HCT116 (cell line): Measurements from ENCODE around the gene CFAP58. TPM values are rescaled to one million over a fixed set of nuclear protein-coding genes. Genes with fewer than 3 reads are reported as not detected.

ENCODE experiments used
- ATAC-seq: fragments of 200-7000 bp; cut with Tn5 transposase; 2 replicates; pipeline ENCODE4 v1.9.1; 2020; ENCODE audit warnings: mild to moderate bottlenecking, moderate library complexity
- BruUV-seq: library from RNA; stranded (reverse); fragments of 400-500 nt; replicated peaks from 2 replicates; lab custom pipeline; 2021; lab: Mats Ljungman, UMichigan
- CTCF ChIA-PET: fragments of 300-600 bp; sonication (Branson Sonifier 250); formaldehyde crosslinking; loops from one replicate; lab custom pipeline; 2021; ENCODE audit warnings: antibody characterized with exemption; lab: Charles Lee
- POLR2A ChIA-PET: fragments of 300-600, 350-600 bp; sonication (Branson Sonifier 250); formaldehyde crosslinking; loops from one replicate; lab custom pipeline; 2021; ENCODE audit warnings: antibody characterized with exemption; lab: Charles Lee
- RAD21 ChIA-PET, 2 experiments: fragments of 300-600 bp; sonication (Branson Sonifier 250); formaldehyde crosslinking; loops; one replicate each; lab custom pipeline; 2023; ENCODE audit warnings: low total read pairs in 2 of 2; ENCODE audit not compliant: uncharacterized antibody in 2 of 2, unreplicated experiment in 2 of 2, low non-redundant PET in 1 of 2; lab: Charles Lee
- DNase-seq: peaks from one replicate; pipeline ENCODE4 v3.0.0-alpha.2; 2010; ENCODE audit warnings: low read depth, low spot score
- H2AFZ ChIP-seq: fragments of 200-600 bp; shearing (Covaris generic), sonication (generic); 2 replicates; pipeline ENCODE4 v1.6.1; 2017; ENCODE audit warnings: low read depth, mixed run types, mixed read lengths, antibody characterized with exemption, low read length; ENCODE audit not compliant: poor library complexity, severe bottlenecking
- H3K27ac ChIP-seq: 2 replicates; pipeline ENCODE4 v1.5.1; 2012; ENCODE audit warnings: low read depth, low read length
- H3K27me3 ChIP-seq: fragments of 200-600 bp; sonication (generic); 2 replicates; pipeline ENCODE4 v1.6.1; 2016; ENCODE audit warnings: mixed run types, low read length, mixed read lengths; ENCODE audit not compliant: insufficient read depth
- H3K36me3 ChIP-seq, 2 experiments: fragments of 200-500 bp in 1 of 2; fragments of 200-600 bp in 1 of 2; sonication (Bioruptor generic) in 1 of 2; sonication (generic) in 1 of 2; 2 replicates each; pipeline versions ENCODE4 v1.5.1 to v1.6.1; 2014 to 2016; ENCODE audit warnings: low read length in 2 of 2, inconsistent platforms in 1 of 2, mixed read lengths in 1 of 2, mixed run types in 1 of 2; ENCODE audit not compliant: insufficient read depth in 2 of 2, control insufficient read depth in 1 of 2
- H3K4me1 ChIP-seq, 2 experiments: fragments of 200-600 bp in 1 of 2; sonication (generic) in 1 of 2; 2 replicates each; pipeline versions ENCODE4 v1.5.1 to v1.6.1; 2012 to 2017; ENCODE audit warnings: low read length in 2 of 2, inconsistent platforms in 1 of 2, mild to moderate bottlenecking in 1 of 2, mixed read lengths in 1 of 2, mixed run types in 1 of 2, moderate library complexity in 1 of 2; ENCODE audit not compliant: insufficient read depth in 2 of 2, control insufficient read depth in 1 of 2
- H3K4me2 ChIP-seq: fragments of 200-600 bp; sonication (generic); 2 replicates; pipeline ENCODE4 v1.6.1; 2017; ENCODE audit warnings: mixed run types, low read length, mixed read lengths
- H3K4me3 ChIP-seq, 2 experiments: fragments of 200-600 bp in 1 of 2; sonication (generic) in 1 of 2; replicated peaks in 1 of 2; 2 replicates each; pipeline ENCODE4 v1.5.1; 2011 to 2016; ENCODE audit warnings: low read length in 2 of 2, control low read depth in 1 of 2, low read depth in 1 of 2, mild to moderate bottlenecking in 1 of 2, mixed read lengths in 1 of 2, mixed run types in 1 of 2
- H3K79me2 ChIP-seq: fragments of 200-600 bp; sonication (generic); 2 replicates; pipeline ENCODE4 v1.6.1; 2017; ENCODE audit warnings: mild to moderate bottlenecking, mixed run types, low read length, moderate library complexity, mixed read lengths; ENCODE audit not compliant: insufficient read depth
- H3K9ac ChIP-seq: fragments of 200-600 bp; sonication (generic); 2 replicates; pipeline ENCODE4 v1.6.1; 2016; ENCODE audit warnings: low read length, mixed read lengths
- H3K9me2 ChIP-seq: fragments of 200-600 bp; sonication (generic), shearing (Covaris generic); 2 replicates; pipeline ENCODE4 v1.6.1; 2017; ENCODE audit warnings: mixed run types, mild to moderate bottlenecking, moderate library complexity; ENCODE audit not compliant: insufficient read depth
- H3K9me3 ChIP-seq, 2 experiments: fragments of 200-500 bp in 1 of 2; fragments of 200-600 bp in 1 of 2; sonication (Bioruptor generic) in 1 of 2; sonication (generic) in 1 of 2; 2 replicates each; pipeline ENCODE4 v1.6.1; 2014 to 2017; ENCODE audit warnings: low read length in 2 of 2, mixed read lengths in 2 of 2, inconsistent platforms in 1 of 2, low read depth in 1 of 2, mild to moderate bottlenecking in 1 of 2, mixed run types in 1 of 2, moderate library complexity in 1 of 2; ENCODE audit not compliant: control insufficient read depth in 1 of 2, insufficient read depth in 1 of 2
- H4K20me1 ChIP-seq: fragments of 200-600 bp; sonication (generic), shearing (Covaris generic); 2 replicates; pipeline ENCODE4 v1.6.1; 2017; ENCODE audit warnings: mixed run types, mild to moderate bottlenecking, moderate library complexity; ENCODE audit not compliant: insufficient read depth
- ATF3 ChIP-seq: IDR thresholded peaks from 2 replicates; pipeline ENCODE4 v1.6.1; 2012
- CBX3 ChIP-seq: IDR thresholded peaks from 2 replicates; pipeline ENCODE4 v1.6.1; 2012; ENCODE audit warnings: low read depth
- CTCF ChIP-seq, 3 experiments: fragments of 200-600 bp in 1 of 3; sonication (generic) in 1 of 3; IDR thresholded peaks in 2 of 3; conservative IDR thresholded peaks in 1 of 3; 2 replicates each; pipeline ENCODE4 v1.5.1; 2012 to 2017; ENCODE audit warnings: low read depth in 2 of 3, low read length in 2 of 3, antibody characterized with exemption in 1 of 3, borderline replicate concordance in 1 of 3, control low read depth in 1 of 3, mild to moderate bottlenecking in 1 of 3, mixed read lengths in 1 of 3, mixed run types in 1 of 3, moderate library complexity in 1 of 3; ENCODE audit not compliant: insufficient read depth in 1 of 3
- EGR1 ChIP-seq: IDR thresholded peaks from 2 replicates; pipeline ENCODE4 v1.6.1; 2012; ENCODE audit warnings: low read depth
- ELF1 ChIP-seq: IDR thresholded peaks from 2 replicates; pipeline ENCODE4 v1.6.1; 2012; ENCODE audit warnings: low read depth, borderline replicate concordance
- EZH2 ChIP-seq: fragments of 200-600 bp; sonication (generic); IDR thresholded peaks from 2 replicates; pipeline ENCODE4 v1.6.1; 2017; ENCODE audit warnings: antibody characterized with exemption, mixed run types
- EZH2phosphoT487 ChIP-seq: fragments of 200-600 bp; IDR thresholded peaks from 2 replicates; pipeline ENCODE4 v1.6.1; 2018; ENCODE audit warnings: antibody characterized with exemption, borderline replicate concordance
- FOSL1 ChIP-seq: IDR thresholded peaks from 2 replicates; pipeline ENCODE4 v1.6.1; 2012; ENCODE audit warnings: low read depth
- MAX ChIP-seq: IDR thresholded peaks from 2 replicates; pipeline ENCODE4 v1.6.1; 2012
- POLR2AphosphoS5 ChIP-seq: IDR thresholded peaks from 2 replicates; pipeline ENCODE4 v1.6.1; 2011; ENCODE audit warnings: mild to moderate bottlenecking, low read depth, low read length, moderate library complexity
- RAD21 ChIP-seq: IDR thresholded peaks from 2 replicates; pipeline ENCODE4 v1.6.1; 2012; ENCODE audit warnings: low read depth, mild to moderate bottlenecking
- SIN3A ChIP-seq: IDR thresholded peaks from 2 replicates; pipeline ENCODE4 v1.6.1; 2012; ENCODE audit warnings: low read depth
- SP1 ChIP-seq: IDR thresholded peaks from 2 replicates; pipeline ENCODE4 v1.6.1; 2012; ENCODE audit warnings: low read depth
- TCF7L2 ChIP-seq: IDR thresholded peaks from 2 replicates; pipeline ENCODE4 v1.7.0; 2011; ENCODE audit warnings: borderline replicate concordance, inconsistent platforms; ENCODE audit not compliant: insufficient read depth, insufficient read length; ENCODE audit errors: extremely low read depth
- ZFX ChIP-seq: fragments of 450-650 bp; IDR thresholded peaks from 2 replicates; pipeline ENCODE4 v1.6.1; 2017
- ZNF274 ChIP-seq: fragments of 200-500 bp; sonication (Bioruptor generic); IDR thresholded peaks from 2 replicates; pipeline ENCODE4 v1.6.1; 2014; ENCODE audit warnings: mild to moderate bottlenecking, low read depth, low read length, inconsistent platforms
- intact Hi-C: fragments of 100-400 bp; cut with micrococcal nuclease; formaldehyde crosslinking; loops from 2 replicates; pipeline ENCODE4 v1.10.0; 2022
- total RNA-seq: library from RNA; stranded (reverse); gene quantifications from one replicate; pipeline ENCODE4 v1.2.1, GENCODE V29; 2021; ENCODE audit not compliant: unreplicated experiment

CFAP58 gene
- total RNA-seq, 1 experiment from 2014 or later = 0.91 TPM

- Histone ChIP-seq H3K27me3 (peaks cover 20% of the 10 kb centered on the region), H3K9me3 (no peaks in the 10 kb centered on the region), H3K36me3 (no peaks in the 10 kb centered on the region), H3K4me3 (no peak overlapping the region), H3K27ac (no peak overlapping the region), H4K20me1 (no peaks in the 10 kb centered on the region), H3K4me2 (no peak overlapping the region), H3K4me1 (no peaks in the 10 kb centered on the region), H3K79me2 (no peaks in the 10 kb centered on the region), H2AFZ (no peak overlapping the region), H3K9me2 (no peaks in the 10 kb centered on the region), H3K9ac (no peak overlapping the region)
- RAD21 ChIA-PET = no interaction called here
- no peak for DNase-seq
- TF ChIP-seq RAD21 (no peak), ZNF274 (no peak), MAX (no peak), CBX3 (no peak), EZH2phosphoT487 (no peak), ATF3 (no peak), EZH2 (no peak), ZFX (no peak), ELF1 (no peak)
- CTCF ChIA-PET = no interaction called here
- POLR2A ChIA-PET = no interaction called here
- no peak for ATAC-seq
- intact Hi-C loops = no loop called here
- BruUV-seq = no TSS peak
Observed at GRCh38 chr10:104435822-104436221, 82.2 kb downstream of the CFAP58 start.

- POLR2A ChIA-PET = no interaction called here
- Histone ChIP-seq H3K79me2 (no peaks in the 10 kb centered on the region), H3K36me3 (no peaks in the 10 kb centered on the region), H3K27me3 (peaks cover 12% of the 10 kb centered on the region; the same call in 1 of the 2 replicates), H3K4me3 (no peak overlapping the region), H3K27ac (no peak overlapping the region), H3K4me1 (no peaks in the 10 kb centered on the region), H3K4me2 (no peak overlapping the region), H3K9ac (no peak overlapping the region), H3K9me3 (no peaks in the 10 kb centered on the region), H4K20me1 (no peaks in the 10 kb centered on the region), H2AFZ (no peak overlapping the region), H3K9me2 (no peaks in the 10 kb centered on the region)
- DNase-seq = no peak
- no peak for ATAC-seq
- intact Hi-C loops = no loop called here
- CTCF ChIA-PET = no interaction called here
- RAD21 ChIA-PET = no interaction called here
- TF ChIP-seq POLR2AphosphoS5 (no peak), SP1 (no peak), ZNF274 (no peak), TCF7L2 (no peak), CTCF (IDR thresholded peaks at IDR 0.05 in 2 of 3, conservative IDR thresholded peaks at IDR 0.05 in 1 of 3; ENCODE audit: borderline replicate concordance in 1 of 3, insufficient read depth in 1 of 3, low read depth in 2 of 3, low read length in 2 of 3) (no peak), EGR1 (no peak), FOSL1 (no peak), ATF3 (no peak), MAX (no peak), SIN3A (no peak)
- no TSS peak for BruUV-seq
Observed at GRCh38 chr10:104437226-104437625, 83.6 kb downstream of the CFAP58 start.
